ENCODE data around the gene C1orf159. TPM values are rescaled to one million over a fixed set of nuclear protein-coding genes. Genes with fewer than 3 reads are reported as not detected.
"Not testable (repeated sequence)": the region's sequence is repeated elsewhere in the genome, so short reads cannot be mapped to it uniquely, and the experiment has no call there.

The C1orf159 gene
- total RNA-seq, 1 donor from 2014 or later = 2.4 TPM

GRCh38 chr1:1106510-1107221, 9.2 kb downstream of the C1orf159 start:
- intact Hi-C loops (cut with DNase I) = no loop called here
- no peak for ATAC-seq (ENCODE audit: poor library complexity)

GRCh38 chr1:1104152-1104551, 11.7 kb downstream of the C1orf159 start:
- DNase-seq = peak; percentile 17
- intact Hi-C loops (cut with DNase I) = not testable (repeated sequence)

More at GRCh38 chr1:1106510-1107221, 9.2 kb downstream of the C1orf159 start:
- DNase-seq = peak; percentile 20

DNA sequence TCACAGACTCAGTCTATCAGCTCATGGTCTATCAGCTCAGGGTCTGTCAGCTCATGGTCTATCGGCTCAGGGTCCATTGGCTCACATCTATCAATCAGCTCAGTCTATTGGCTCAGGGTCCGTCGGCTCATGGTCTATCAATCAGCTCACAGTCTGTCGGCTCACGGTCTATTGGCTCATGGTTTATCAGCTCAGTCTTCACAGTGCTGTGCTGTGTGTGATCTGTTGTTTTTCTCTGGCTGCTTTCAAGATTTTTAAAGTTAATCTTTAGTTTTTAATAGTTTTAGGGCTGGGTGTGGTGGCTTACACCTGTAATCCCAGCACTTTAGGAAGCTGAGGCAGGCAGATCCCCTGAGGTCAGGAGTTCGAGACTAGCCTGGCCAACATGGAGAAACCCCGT, 14.4 kb downstream of the C1orf159 start:
- ATAC-seq (ENCODE audit: poor library complexity) = no peak
- no peak for DNase-seq
- intact Hi-C loops (cut with DNase I) = no loop called here

More at GRCh38 chr1:1104152-1104551, 11.7 kb downstream of the C1orf159 start:
- not testable (repeated sequence) for ATAC-seq (ENCODE audit: poor library complexity)

GRCh38 chr1:1100296-1100695, 15.6 kb downstream of the C1orf159 start:
- intact Hi-C loops (cut with DNase I) = no loop called here
- ATAC-seq (ENCODE audit: poor library complexity) = no peak

GRCh38 chr1:1099506-1100183, 16.2 kb downstream of the C1orf159 start:
- DNase-seq (no peak), ATAC-seq (ENCODE audit: poor library complexity) (no peak)
- intact Hi-C loops (cut with DNase I) = no loop called here

More at GRCh38 chr1:1100296-1100695, 15.6 kb downstream of the C1orf159 start:
- no peak for DNase-seq

DNA sequence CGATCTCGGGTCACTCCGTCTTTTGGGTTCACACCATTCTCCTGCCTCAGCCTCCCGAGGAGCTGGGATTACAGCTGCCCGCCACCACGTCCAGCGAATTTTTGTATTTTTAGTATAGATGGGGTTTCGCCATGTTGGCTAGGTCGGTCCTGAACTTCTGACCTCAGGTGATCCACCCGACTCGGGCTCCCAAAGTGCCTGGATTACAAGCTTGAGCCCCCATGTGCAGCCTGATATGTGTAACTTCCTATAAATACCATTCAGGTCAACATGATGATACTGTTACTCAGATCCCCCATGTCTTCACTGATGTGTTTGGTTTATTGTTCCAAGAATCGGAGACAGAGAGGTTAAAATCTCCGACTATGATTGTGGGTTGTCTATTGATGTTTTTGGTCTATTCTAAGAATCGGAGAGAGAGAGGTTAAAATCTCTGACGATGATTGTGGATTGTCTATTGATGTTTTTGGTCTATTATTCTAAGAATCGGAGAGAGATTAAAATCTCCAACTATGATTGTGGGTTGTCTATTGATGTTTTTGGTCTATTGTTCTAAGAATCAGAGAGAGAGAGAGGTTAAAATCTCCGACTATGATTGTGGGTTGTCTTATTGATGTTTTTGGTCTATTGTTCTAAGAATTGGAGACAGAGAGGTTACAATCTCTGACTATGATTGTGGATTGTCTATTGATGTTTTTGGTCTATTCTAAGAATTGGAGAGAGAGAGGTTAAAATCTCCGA, 17.0 kb downstream of the C1orf159 start:
- ATAC-seq (ENCODE audit: poor library complexity) (no peak), DNase-seq (peak; percentile 12)
- intact Hi-C loops (cut with DNase I) = no loop called here

DNA sequence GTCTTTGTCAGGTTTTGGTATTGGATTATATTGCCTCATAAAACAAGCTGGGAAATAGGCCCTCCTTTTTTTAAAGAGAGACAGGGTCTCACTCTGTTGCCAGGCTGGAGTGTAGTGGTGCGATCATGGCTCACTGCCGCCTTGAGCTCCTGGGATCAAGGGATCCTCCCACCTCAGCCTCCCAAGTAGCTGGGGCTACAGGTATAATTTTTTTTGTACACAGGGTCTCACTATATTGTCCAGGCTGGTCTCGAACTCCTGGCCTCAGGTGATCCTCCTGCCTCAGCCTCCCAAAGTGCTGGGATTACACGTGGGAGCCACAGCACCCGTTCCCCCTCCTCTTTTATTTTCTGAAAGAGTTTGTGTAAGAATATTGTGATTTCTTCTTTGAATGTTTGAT, 19.8 kb downstream of the C1orf159 start:
- intact Hi-C loops (cut with DNase I); DNase-seq; ATAC-seq (ENCODE audit: poor library complexity): not testable (repeated sequence)

- intact Hi-C loops (cut with DNase I) = no loop called here
- DNase-seq (no peak), ATAC-seq (ENCODE audit: poor library complexity) (no peak)
Observed at GRCh38 chr1:1094981-1095380, 20.9 kb downstream of the C1orf159 start.

DNA sequence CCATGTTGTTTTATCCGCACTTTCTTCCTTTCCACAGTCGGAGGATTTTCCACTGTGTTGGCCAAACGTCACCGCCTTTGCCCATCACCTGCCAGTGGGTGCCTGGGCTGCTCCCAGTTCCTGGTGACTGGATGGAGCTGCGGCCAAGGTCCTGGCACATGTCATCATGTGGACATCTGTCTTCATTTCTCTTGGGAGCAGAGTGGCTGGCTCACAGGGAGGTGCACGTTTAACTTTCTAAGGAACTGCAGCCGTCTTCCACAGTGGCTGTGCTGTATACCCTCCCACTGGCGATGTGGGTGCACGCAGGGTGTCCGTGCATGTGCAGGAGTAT, 22.3 kb downstream of the C1orf159 start:
- ATAC-seq (ENCODE audit: poor library complexity) = no peak
- DNase-seq = no peak
- intact Hi-C loops (cut with DNase I) = no loop called here

GRCh38 chr1:1092894-1093609, 22.8 kb downstream of the C1orf159 start:
- intact Hi-C loops (cut with DNase I) = no loop called here
- DNase-seq = no peak
- no peak for ATAC-seq (ENCODE audit: poor library complexity)

- DNase-seq (peak; percentile 31), ATAC-seq (ENCODE audit: poor library complexity) (no peak)
- intact Hi-C loops (cut with DNase I) = no loop called here
Observed at GRCh38 chr1:1092149-1092855, 23.6 kb downstream of the C1orf159 start.

DNA sequence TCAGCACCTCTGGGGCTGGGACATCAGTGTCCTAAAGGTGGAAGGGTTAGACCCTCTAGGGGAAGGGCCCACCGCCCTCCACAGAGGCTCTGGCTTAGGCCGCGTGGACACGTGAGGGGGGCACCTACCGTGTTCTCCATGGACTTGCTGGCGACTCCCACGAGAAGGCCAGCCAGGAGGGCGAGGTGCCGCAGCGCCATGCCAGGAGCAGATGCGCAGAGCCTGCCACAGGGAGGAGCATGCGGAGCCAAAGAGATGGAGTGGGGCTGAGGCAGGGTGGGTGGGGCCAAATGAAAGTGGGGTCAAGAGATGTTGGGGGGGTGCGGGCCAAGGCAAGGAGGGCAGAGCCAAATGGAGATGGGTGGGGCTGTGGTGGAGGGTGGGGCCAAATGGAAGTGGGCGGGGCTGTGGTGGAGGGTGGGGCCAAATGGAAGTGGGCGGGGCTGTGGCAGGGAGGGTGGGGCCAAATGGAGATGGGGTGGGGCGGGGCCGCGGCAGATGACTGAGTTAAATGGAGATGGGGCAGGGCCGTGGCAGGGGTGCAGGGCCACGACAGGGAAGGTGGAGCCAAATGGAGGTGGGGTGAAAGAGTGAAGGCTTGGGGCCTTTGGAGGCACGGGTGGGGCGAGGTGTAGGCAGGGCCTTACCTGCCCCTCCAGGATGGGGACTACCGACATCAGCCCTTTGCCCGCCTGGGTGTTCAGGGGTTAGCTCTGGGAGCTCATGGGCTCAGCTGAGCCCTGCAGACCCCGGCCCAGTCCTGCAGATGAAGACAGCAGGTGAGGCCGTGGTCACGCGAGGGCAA, 24.3 kb downstream of the C1orf159 start:
- no peak for ATAC-seq (ENCODE audit: poor library complexity)
- intact Hi-C loops (cut with DNase I) = no loop called here
- peak; percentile 30 for DNase-seq

GRCh38 chr1:1090424-1091343, 25.2 kb downstream of the C1orf159 start:
- ATAC-seq (ENCODE audit: poor library complexity) (no peak), DNase-seq (no peak)
- intact Hi-C loops (cut with DNase I) = no loop called here

- peak; percentile 23 for DNase-seq
- intact Hi-C loops (cut with DNase I) = no loop called here
Observed at GRCh38 chr1:1089731-1090423, 26.0 kb downstream of the C1orf159 start.

GRCh38 chr1:1088801-1089680, 26.8 kb downstream of the C1orf159 start:
- ATAC-seq (ENCODE audit: poor library complexity) (no peak), DNase-seq (peak; percentile 37)
- intact Hi-C loops (cut with DNase I) = no loop called here

More at GRCh38 chr1:1089731-1090423, 26.0 kb downstream of the C1orf159 start:
- no peak for ATAC-seq (ENCODE audit: poor library complexity)

Measured in Right ventricle myocardium superior (tissue), 1 donor.